Stimulated activated CD4-positive, alpha-beta T cell treated with anti-CD3 and anti-CD28 coated beads, TNF-alpha, amount 100 ng/mL, for 4 hours (primary cell): ENCODE results near the gene TECRL.

Experiments
- DNase-seq, 3 experiments: peaks; one replicate each; pipeline ENCODE4 v3.0.0-alpha.2; 2020; ENCODE audit warnings: low read depth in 3 of 3

The TECRL gene

DNA sequence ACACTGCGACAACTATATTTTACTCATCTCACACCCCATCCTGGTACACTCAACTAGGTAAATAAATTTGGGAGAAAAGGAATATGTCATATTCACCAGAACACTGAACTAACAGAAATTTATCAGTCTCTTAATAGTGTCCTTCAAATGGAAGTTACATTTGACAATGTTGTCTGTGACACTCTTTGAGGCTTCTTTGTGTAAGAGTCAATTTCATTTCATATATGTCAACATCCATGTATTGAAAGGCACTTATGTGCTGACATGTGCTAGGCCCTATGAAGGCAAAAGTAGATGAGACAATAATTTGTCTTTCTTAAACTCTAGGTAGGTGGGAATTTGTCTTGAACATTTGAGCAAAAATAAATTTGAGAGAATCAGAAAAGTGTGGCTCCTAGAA lies 82.0 kb downstream of the TECRL start:
- DNase-seq = no peak

DNA sequence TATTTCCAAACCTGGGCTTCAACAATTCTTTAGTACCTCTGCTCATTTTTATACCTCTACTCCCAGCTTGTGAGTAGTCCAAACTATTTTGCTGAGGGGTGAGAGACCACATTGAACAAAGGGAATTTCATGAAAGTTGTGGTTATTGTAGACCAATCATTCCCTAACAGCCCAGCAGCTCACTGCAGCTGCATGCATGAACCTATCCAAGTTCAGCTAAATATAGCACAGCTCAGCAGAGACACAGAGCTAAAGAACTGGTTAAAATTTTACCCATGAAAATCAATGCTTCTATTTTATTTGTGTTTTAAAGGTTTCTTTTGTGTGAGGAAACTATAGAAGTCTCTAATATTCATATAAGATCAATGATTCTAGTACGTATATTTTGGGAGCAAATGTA lies 82.7 kb downstream of the TECRL start:
- no peak for DNase-seq

DNA sequence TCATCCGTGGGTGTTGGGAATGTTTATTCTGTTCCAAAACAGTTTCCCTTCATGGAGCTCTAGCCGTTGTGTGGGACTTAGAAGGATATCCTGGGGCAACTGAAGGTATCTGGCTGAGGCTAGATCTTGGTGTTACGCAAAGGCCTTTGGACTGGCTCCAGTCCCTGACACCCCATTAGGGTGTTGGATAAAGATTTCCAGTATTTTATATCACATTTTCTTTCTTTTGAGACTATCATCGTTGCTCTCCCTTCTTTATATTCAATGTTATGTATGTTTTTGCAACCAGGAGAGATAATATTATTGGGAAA lies 103.0 kb downstream of the TECRL start:
- no peak for DNase-seq

DNA sequence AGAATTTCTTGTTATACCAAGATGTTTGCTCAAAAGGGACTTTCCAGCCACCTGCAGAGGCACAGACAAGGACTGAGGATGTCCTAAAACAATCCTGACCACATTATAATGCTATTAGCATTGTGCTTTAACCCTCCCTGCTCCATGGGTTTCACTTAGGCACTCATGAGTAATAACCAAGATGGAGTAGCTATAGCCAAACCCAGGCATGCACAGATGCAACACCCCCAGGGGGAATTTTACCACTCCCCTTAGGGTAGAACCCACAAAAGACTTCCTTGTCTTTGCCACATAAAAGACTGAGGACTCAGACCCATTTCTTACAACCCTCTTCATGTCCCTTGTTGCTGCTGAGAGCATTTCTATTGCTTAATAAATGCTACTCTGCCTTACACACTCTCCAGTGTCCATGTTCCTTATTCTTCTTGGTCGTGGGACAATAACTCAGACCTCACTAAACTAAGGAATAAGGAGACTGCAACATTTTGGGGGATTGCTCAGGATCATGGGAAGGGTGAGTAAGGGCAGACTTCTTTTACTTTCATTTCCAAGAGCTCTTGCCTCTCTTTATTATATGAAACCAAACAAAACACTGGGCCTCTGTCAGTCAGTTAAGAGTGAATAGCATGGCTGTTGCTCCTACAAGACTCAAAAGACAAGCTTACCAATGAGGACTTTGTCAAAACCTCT lies 103.5 kb downstream of the TECRL start:
- DNase-seq = no peak

DNA sequence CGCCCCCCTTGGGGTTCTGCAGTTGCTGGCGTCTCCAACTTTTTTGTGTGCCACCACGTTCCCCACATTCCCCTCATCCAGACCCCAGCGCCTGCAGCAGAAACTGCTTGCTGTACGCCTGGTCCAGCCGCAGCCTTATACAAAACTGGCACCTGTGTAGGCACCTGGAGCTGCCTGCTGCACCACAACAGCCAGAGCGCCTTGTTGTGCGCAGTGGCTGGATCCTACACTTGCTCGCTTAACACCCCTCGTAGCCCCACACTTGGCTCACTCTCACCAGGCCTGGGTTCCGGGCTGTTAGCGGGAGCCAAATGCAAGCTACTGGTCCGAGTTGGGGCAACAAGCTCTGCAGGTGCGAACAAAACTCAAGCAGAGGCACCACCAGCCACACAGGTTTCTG lies 136.8 kb downstream of the TECRL start:
- DNase-seq = no peak

DNA sequence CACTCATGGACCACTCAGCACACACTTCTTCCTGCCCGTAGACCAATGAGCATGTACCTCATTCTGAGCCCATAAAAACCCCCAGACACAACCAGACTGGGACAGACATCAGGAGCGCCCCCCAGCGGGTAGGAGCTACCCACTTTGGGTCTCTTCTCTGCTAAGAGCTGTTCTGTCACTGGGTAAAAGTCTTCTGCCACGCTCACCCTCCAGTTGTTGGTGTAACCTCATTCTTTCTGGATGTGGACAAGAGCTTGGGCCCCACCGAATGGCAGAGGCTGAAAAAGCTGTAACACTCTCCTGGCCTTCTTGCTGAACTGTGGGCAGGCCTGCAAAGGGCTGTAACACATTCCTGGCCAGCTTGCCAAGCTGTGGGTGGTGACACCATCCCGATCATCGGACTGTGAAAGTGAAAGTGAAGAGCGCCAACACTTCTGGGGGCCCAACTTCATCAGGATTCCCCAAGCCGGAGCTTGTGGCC lies 137.6 kb downstream of the TECRL start:
- DNase-seq = no peak

DNA sequence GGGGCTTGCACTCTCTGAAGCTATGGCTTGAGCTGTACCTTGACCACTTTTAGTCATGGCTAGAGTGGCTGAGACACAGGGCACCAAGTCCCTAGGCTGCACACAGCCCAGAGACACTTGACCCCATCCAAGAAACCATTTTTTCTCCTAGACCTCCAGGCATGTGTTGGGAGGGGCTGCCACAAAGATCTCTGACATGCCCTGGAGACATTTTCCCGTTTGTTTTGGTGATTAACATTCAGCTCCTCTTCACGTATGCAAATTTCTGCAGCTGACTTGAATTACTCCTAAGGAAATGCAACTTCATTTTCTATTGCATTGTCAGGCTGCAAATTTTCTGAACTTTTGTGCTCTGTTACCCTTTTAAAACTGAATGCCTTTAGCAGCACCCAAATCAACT lies 142.6 kb downstream of the TECRL start:
- DNase-seq = no peak

DNA sequence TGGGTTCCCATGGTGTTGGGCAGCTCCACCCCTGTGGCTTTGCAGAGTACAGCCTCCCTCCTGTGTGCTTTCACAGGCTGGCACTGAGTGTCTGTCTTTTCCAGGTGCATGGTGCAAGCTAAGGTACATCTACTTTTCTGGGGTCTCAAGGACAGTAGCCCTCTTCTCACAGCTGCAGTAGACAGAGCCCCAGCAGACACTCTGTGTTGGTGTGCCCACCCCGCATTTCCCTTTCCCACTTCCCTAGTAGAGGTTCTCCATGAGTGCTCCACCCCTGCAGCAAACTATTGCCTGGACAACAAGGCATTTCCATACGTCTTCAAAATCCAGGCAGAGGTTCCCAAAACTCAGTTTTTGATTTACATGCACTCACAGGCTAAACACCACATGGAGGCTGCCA lies 143.0 kb downstream of the TECRL start:
- DNase-seq = no peak

DNA sequence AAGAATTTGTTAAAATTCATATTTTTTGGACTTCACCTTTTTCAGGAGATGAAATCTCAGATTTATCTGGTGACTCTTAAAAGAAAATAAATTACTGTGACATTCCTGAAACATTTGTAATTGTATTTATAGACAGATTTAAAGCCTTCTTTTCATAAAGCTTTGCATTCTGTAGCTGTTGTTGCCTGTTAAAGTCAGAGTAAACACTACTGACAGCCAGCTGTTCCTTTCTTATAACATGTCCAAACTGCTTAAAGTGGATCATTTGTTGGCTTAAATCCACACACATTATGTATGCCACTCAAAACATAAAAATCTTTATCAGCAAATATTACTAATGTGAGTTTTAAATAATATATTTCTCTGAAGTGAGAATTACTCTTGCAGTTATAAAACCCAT lies 157.5 kb downstream of the TECRL start:
- no peak for DNase-seq

DNA sequence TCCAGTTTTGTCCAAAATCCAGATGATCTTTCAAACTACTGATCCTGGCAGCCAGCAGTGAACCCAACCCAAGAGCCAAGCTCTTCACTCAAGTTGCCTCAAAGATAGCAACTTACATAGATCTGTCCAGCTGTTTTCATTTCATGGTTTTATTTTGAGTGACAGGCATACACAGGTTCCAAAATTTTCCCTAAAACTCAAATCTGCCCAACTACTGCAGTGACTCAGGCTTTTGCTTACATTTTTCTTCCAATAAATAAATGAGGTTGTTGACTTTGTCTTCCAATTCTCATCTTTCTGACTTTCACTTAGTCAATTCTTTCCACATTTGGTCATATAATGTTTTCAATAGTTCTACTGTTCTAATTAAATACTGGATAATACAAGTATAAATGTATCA lies 158.8 kb downstream of the TECRL start:
- DNase-seq = no peak

DNA sequence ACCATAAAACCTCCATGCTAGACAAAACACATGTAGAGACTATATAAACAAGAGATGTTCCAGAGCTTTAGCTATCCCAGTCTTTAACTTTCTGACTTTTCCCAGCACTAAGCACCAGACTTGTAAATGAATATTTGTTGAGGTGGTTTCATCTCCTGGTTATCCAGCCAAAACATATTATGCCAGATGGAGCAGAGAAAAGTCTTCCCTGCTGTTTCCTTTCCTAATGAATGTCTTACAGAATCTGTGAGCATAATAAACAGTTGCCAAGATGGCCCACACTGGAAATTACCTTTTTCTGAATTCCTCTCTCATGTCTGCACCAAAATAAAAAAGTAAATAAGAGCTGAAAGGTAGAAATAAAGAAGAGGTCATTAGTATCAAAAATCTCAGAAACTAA lies 159.2 kb downstream of the TECRL start:
- DNase-seq = no peak

DNA sequence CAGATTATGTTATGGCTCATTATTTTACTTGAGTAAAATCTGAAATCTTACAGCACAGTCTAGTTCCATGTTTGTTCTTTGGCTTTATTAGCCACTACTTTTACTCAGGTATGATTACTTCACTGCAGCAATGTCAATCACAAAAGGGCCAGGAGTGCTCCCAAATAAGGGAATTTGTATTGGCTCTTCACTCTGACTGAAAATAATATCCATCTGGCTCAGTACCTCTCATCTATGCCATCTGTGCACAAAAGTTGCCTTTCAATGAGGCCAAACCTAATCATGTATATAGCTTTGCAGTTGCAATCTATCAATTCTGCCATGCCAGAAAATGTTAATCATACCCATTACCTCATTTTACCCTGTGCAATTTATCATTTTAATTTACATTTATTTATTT lies 161.1 kb downstream of the TECRL start:
- DNase-seq = no peak

DNA sequence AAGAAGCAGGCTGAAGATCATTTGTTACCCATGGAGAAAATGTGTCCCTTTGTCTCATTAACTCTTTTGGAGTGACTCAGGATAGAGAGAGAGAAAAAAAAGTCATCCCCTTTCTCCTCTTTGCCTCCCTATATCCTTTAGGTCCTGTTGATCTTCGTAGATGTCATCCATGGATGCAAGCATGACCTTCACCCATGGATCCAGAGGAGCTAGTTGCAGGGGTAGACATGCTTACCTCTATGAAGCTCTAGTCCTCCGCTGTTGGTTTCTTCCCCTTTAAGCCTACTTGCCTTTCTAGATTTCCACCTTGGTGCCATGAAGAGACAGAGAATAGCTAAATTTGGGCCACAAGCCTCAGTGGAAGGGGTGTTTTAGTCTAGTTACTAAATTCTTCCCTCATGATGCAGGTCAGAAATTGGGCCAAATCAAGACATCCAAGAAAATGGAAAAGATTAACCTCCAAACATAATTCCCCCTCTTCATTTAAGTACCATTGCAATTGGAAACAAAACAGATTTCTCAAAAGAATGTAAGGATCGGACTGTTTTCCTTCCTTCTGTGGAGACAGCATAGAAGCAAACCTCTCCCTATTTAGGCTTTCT lies 178.4 kb downstream of the TECRL start:
- DNase-seq = no peak
